MCF 10A (cell line): ENCODE results near the gene TTC24. TPM values are rescaled to one million over a fixed set of nuclear protein-coding genes. Genes with fewer than 3 reads are reported as not detected.
A peak's percentile ranks its signal among the peaks of the same experiment; 100 is the strongest.

Experiments used
- Bru-seq: library from RNA; stranded (reverse); fragments of 400-500 nt; gene quantifications from one replicate; lab custom pipeline; 2021; lab: Mats Ljungman, UMichigan
- BruChase-seq, 2 experiments: library from RNA; stranded (reverse); fragments of 400-500 nt; gene quantifications; one replicate each; lab custom pipeline; 2021; lab: Mats Ljungman, UMichigan
- BruUV-seq: library from RNA; stranded (reverse); fragments of 400-500 nt; replicated peaks from 2 replicates; lab custom pipeline; 2021; lab: Mats Ljungman, UMichigan
- CTCF ChIA-PET: fragments of 300-600 bp; sonication (Branson Sonifier 250); formaldehyde crosslinking; extraction: SDS; loops from one replicate; lab custom pipeline; 2021; ENCODE audit warnings: antibody characterized with exemption, inconsistent platforms; lab: Yijun Ruan, JAX
- POLR2A ChIA-PET: fragments of 300-600, 350-650 bp; sonication (Branson Sonifier 250); formaldehyde crosslinking; extraction: SDS; loops from one replicate; lab custom pipeline; 2020; ENCODE audit warnings: antibody characterized with exemption, inconsistent platforms; lab: Yijun Ruan, JAX
- DNase-seq: peaks from one replicate; pipeline ENCODE4 v3.0.0-alpha.2; 2018; ENCODE audit not compliant: unreplicated experiment
- H3K27ac Mint-ChIP-seq: one replicate; pipeline ENCODE4 v1.8.0; 2022; ENCODE audit warnings: mild to moderate bottlenecking, low read depth, mixed read lengths; ENCODE audit not compliant: unreplicated experiment
- H3K27me3 Mint-ChIP-seq: one replicate; pipeline ENCODE4 v1.8.0; 2022; ENCODE audit warnings: mixed read lengths; ENCODE audit not compliant: insufficient read depth, unreplicated experiment
- H3K36me3 Mint-ChIP-seq: one replicate; pipeline ENCODE4 v1.8.0; 2022; ENCODE audit warnings: mild to moderate bottlenecking, moderate library complexity, mixed read lengths; ENCODE audit not compliant: insufficient read depth, unreplicated experiment
- H3K4me1 Mint-ChIP-seq: one replicate; pipeline ENCODE4 v1.8.0; 2022; ENCODE audit warnings: mixed read lengths; ENCODE audit not compliant: insufficient read depth, unreplicated experiment
- H3K4me3 Mint-ChIP-seq: one replicate; pipeline ENCODE4 v1.8.0; 2022; ENCODE audit warnings: mild to moderate bottlenecking, moderate library complexity, mixed read lengths; ENCODE audit not compliant: unreplicated experiment
- H3K9me3 Mint-ChIP-seq: one replicate; pipeline ENCODE4 v1.8.0; 2022; ENCODE audit warnings: mixed read lengths; ENCODE audit not compliant: unreplicated experiment
- CTCF ChIP-seq: fragments of 200-600 bp; IDR thresholded peaks from one replicate; pipeline ENCODE4 v1.8.0; 2022; ENCODE audit warnings: antibody characterized with exemption, mild to moderate bottlenecking; ENCODE audit not compliant: unreplicated experiment
- intact Hi-C: fragments of 100-400 bp; cut with micrococcal nuclease; formaldehyde crosslinking; loops from 2 replicates; pipeline ENCODE4 v1.14.1; 2022
- long read RNA-seq: library from polyadenylated mRNA; stranded (forward); transcript quantifications from one replicate; pipeline ENCODE4 v2.0.0, GENCODE V29; 2022
- total RNA-seq: library from RNA; stranded (reverse); gene quantifications from 2 replicates; pipeline ENCODE4 v1.2.3, GENCODE V29; 2022

Gene TTC24
- total RNA-seq (not detected in 2 replicates), Bru-seq, nascent RNA (not detected), BruChase-seq, experiment 1, labeled RNA remaining after a 6-hour chase (not detected), BruChase-seq, experiment 2, labeled RNA remaining after a 2-hour chase (not detected)
- long read RNA-seq = 0 reads

- no TSS peak for BruUV-seq
- no peaks in the 10 kb centered on the region for H3K36me3 Mint-ChIP-seq
- intact Hi-C loops = no loop called here
- H3K27me3 Mint-ChIP-seq = peaks cover 11% of the 10 kb centered on the region
- ChIA-PET POLR2A (interaction anchor here (0.6 to 3.8 kb wide), 3 partner anchors 12 to 108 kb away, joined by 3 to 25 read pairs (median 3); partner anchors contain the start of gene NAXE), CTCF (interaction anchor here (0.6 to 2.1 kb wide), 10 partner anchors 13 to 448 kb away, joined by 3 to 6 read pairs (median 3); partner anchors contain the start of gene NAXE)
- no peak within 1 kb of the TSS for H3K27ac Mint-ChIP-seq
- DNase-seq = no peak
- no peak within 1 kb of the TSS for H3K4me3 Mint-ChIP-seq
- peaks cover 6% of the 10 kb centered on the region for H3K4me1 Mint-ChIP-seq
- H3K9me3 Mint-ChIP-seq = no peaks in the 10 kb centered on the region
- no peak for TF ChIP-seq CTCF
Observed at GRCh38 chr1:156579472-156579871, at the start of gene TTC24. Gene TTC24, plus strand, starts transcription at chr1:156579723. Its CDS starts 1,642 bp downstream, at chr1:156581365.

DNA sequence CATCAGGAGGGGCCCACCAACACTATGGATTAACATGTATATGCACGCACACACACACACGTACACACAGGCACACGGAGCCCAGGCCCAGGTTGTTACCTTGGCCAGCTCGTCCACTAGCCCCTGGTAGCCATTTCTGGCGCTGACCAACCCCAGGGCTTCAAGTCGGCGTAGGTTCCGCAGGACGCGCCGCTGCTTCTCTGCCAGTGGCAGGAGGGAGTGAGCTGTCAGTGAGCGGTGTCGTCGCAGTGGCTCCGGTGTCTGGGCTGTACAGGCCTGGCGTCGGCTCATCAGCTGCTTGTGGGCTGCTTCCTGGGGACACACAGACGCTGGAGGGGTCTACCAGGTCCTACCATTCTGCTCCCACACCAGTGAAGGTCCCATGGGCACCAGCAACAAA lies 49.5 kb upstream of the TTC24 start:
- Mint-ChIP-seq H3K27me3 (no peaks in the 10 kb centered on the region), H3K9me3 (no peaks in the 10 kb centered on the region), H3K4me3 (no peak overlapping the region), H3K4me1 (no peaks in the 10 kb centered on the region), H3K27ac (no peak overlapping the region), H3K36me3 (peaks cover 21% of the 10 kb centered on the region)
- no peak for DNase-seq
- intact Hi-C loops = no loop called here
- no TSS peak for BruUV-seq
- TF ChIP-seq CTCF = no peak
- ChIA-PET POLR2A (interaction anchor here (0.6 kb wide), 1 partner anchor 31 kb away, joined by 3 read pairs; no protein-coding TSS in a partner anchor), CTCF (interaction anchor here (0.7 to 1.1 kb wide), 2 partner anchors 144 to 184 kb away, joined by 3 to 4 read pairs; no protein-coding TSS in a partner anchor)

GRCh38 chr1:156532374-156532773 lies 47.1 kb upstream of the TTC24 start:
- Mint-ChIP-seq H3K36me3 (peaks cover 10% of the 10 kb centered on the region), H3K4me3 (no peak overlapping the region), H3K4me1 (no peaks in the 10 kb centered on the region), H3K27me3 (no peaks in the 10 kb centered on the region), H3K27ac (no peak overlapping the region), H3K9me3 (no peaks in the 10 kb centered on the region)
- CTCF ChIA-PET = interaction anchor here (0.6 to 2.3 kb wide), 12 partner anchors 11 to 196 kb away, joined by 3 to 9 read pairs (median 3); no protein-coding TSS in a partner anchor
- TF ChIP-seq CTCF = no peak
- BruUV-seq = no TSS peak
- POLR2A ChIA-PET = no interaction called here
- intact Hi-C loops = no loop called here
- no peak for DNase-seq

GRCh38 chr1:156533568-156534220 lies 45.8 kb upstream of the TTC24 start:
- TF ChIP-seq CTCF = no peak
- no peaks in the 10 kb centered on the region for H3K27me3 Mint-ChIP-seq
- no peaks in the 10 kb centered on the region for H3K4me1 Mint-ChIP-seq
- peaks cover 22% of the 10 kb centered on the region for H3K36me3 Mint-ChIP-seq
- no TSS peak for BruUV-seq
- no peak for DNase-seq
- intact Hi-C loops = no loop called here
- H3K4me3 Mint-ChIP-seq = no peak overlapping the region
- POLR2A ChIA-PET = no interaction called here
- peak overlapping the region; percentile 13 for H3K27ac Mint-ChIP-seq
- CTCF ChIA-PET = interaction anchor here (0.5 to 1.1 kb wide), 4 partner anchors 10 to 197 kb away, joined by 3 to 5 read pairs (median 3); no protein-coding TSS in a partner anchor
- no peaks in the 10 kb centered on the region for H3K9me3 Mint-ChIP-seq
